Liver (tissue), 3 donors: ENCODE data around the gene TSGA10.

Experiments used
- EGR1 ChIP-seq, 2 donors: IDR thresholded peaks; 2 replicates each; pipeline ENCODE4 v1.6.1; 2016 to 2018; ENCODE audit warnings: antibody characterized with exemption in 2 of 2, low read depth in 2 of 2
- FOXA1 ChIP-seq: IDR thresholded peaks from 2 replicates; pipeline ENCODE4 v1.6.1; 2016; ENCODE audit warnings: antibody characterized with exemption
- GABPA ChIP-seq, 2 donors: IDR thresholded peaks in 1 of 2; conservative IDR thresholded peaks in 1 of 2; 2 replicates each; pipeline ENCODE4 v1.6.1; 2016; ENCODE audit warnings: antibody characterized with exemption in 2 of 2, mild to moderate bottlenecking in 1 of 2, moderate library complexity in 1 of 2
- JUND ChIP-seq, 2 donors: IDR thresholded peaks; 2 replicates each; pipeline ENCODE4 v1.6.1; 2016; ENCODE audit warnings: antibody characterized with exemption in 2 of 2
- MAX ChIP-seq: IDR thresholded peaks from 2 replicates; pipeline ENCODE4 v1.6.1; 2016; ENCODE audit warnings: antibody characterized with exemption
- REST ChIP-seq: IDR thresholded peaks from 2 replicates; pipeline ENCODE4 v1.6.1; 2016; ENCODE audit warnings: antibody characterized with exemption, mild to moderate bottlenecking
- SP1 ChIP-seq: IDR thresholded peaks from 2 replicates; pipeline ENCODE4 v1.6.1; 2018; ENCODE audit warnings: antibody characterized with exemption, mild to moderate bottlenecking
- TAF1 ChIP-seq: conservative IDR thresholded peaks from 2 replicates; pipeline ENCODE4 v1.6.1; 2016; ENCODE audit warnings: antibody characterized with exemption, mild to moderate bottlenecking
- YY1 ChIP-seq: IDR thresholded peaks from 2 replicates; pipeline ENCODE4 v1.6.1; 2016; ENCODE audit warnings: antibody characterized with exemption, mild to moderate bottlenecking
- ZBTB33 ChIP-seq: IDR thresholded peaks from 2 replicates; pipeline ENCODE4 v1.6.1; 2016; ENCODE audit warnings: antibody characterized with exemption
- TF ChIP-seq, protein P1 (sequence below): fragments of 150-350 bp; IDR thresholded peaks from 2 replicates; pipeline ENCODE4 v1.5.1; 2017; ENCODE audit warnings: improper control_type of control experiment, low read depth, low read length; ENCODE audit not compliant: missing input control
- donor health status: healthy.
- donor health status: healthy.

DNA sequence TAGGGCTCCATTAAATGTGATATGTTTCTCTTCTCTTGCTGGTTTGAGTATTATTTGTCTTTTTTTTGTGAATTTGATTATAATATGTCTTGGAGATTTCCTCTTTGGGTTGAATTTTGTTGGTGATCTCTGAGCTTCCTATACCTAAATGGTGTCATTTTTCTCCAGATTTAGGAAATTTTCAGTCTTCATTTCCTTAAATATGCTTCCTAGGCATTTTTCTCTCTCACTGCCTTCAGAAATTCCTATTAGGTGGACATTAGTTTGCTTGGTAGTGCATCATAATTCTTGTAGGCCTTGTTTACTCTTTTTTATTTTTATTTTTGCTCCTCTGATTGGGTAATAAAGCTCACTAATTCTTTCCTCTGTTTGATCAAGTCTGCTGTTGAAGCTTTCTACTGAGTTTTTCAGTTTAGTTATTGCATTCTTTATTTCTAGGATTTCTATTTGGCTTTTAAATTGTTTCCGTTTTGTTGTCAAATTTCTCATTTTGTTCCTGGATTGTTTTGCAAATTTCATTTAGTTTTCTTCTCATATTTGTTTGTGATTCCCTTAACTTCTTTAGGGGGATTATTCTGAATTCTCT, 182.1 kb downstream of the TSGA10 start:
- TF ChIP-seq GABPA (IDR thresholded peaks at IDR 0.05 in 1 of 2, conservative IDR thresholded peaks at IDR 0.05 in 1 of 2) (no peak), EGR1 (IDR thresholded peaks at IDR 0.05; ENCODE audit: low read depth in 2 of 2) (no peak), TAF1 (no peak), FOXA1 (no peak), YY1 (no peak), MAX (no peak), SP1 (no peak), REST (no peak), ZBTB33 (no peak), JUND (IDR thresholded peaks at IDR 0.05) (no peak)
- TF ChIP-seq, protein P1, sequence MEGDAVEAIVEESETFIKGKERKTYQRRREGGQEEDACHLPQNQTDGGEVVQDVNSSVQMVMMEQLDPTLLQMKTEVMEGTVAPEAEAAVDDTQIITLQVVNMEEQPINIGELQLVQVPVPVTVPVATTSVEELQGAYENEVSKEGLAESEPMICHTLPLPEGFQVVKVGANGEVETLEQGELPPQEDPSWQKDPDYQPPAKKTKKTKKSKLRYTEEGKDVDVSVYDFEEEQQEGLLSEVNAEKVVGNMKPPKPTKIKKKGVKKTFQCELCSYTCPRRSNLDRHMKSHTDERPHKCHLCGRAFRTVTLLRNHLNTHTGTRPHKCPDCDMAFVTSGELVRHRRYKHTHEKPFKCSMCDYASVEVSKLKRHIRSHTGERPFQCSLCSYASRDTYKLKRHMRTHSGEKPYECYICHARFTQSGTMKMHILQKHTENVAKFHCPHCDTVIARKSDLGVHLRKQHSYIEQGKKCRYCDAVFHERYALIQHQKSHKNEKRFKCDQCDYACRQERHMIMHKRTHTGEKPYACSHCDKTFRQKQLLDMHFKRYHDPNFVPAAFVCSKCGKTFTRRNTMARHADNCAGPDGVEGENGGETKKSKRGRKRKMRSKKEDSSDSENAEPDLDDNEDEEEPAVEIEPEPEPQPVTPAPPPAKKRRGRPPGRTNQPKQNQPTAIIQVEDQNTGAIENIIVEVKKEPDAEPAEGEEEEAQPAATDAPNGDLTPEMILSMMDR: no peak
